IPS-18a (cell line): ENCODE results near the gene AQP12A.

Experiments
- H3K27ac ChIP-seq: one replicate; pipeline ENCODE4 v1.5.1; 2013; ENCODE audit warnings: low read length
- H3K27me3 ChIP-seq: one replicate; pipeline ENCODE4 v1.6.1; 2013; ENCODE audit warnings: mild to moderate bottlenecking, low read length; ENCODE audit not compliant: control insufficient read depth, insufficient read depth
- H3K36me3 ChIP-seq: one replicate; pipeline ENCODE4 v1.6.1; 2013; ENCODE audit warnings: low read depth, low read length; ENCODE audit not compliant: control insufficient read depth
- H3K4me1 ChIP-seq: one replicate; pipeline ENCODE4 v1.6.1; 2013; ENCODE audit warnings: low read depth, low read length; ENCODE audit not compliant: control insufficient read depth
- H3K4me3 ChIP-seq: one replicate; pipeline ENCODE4 v1.5.1; 2013; ENCODE audit warnings: low read length
- H3K9ac ChIP-seq: one replicate; pipeline ENCODE4 v1.6.1; 2013; ENCODE audit warnings: mild to moderate bottlenecking, low read length, moderate library complexity
- H3K9me3 ChIP-seq: one replicate; pipeline ENCODE4 v1.6.1; 2013; ENCODE audit warnings: low read depth, low read length; ENCODE audit not compliant: control insufficient read depth

AQP12A gene

DNA sequence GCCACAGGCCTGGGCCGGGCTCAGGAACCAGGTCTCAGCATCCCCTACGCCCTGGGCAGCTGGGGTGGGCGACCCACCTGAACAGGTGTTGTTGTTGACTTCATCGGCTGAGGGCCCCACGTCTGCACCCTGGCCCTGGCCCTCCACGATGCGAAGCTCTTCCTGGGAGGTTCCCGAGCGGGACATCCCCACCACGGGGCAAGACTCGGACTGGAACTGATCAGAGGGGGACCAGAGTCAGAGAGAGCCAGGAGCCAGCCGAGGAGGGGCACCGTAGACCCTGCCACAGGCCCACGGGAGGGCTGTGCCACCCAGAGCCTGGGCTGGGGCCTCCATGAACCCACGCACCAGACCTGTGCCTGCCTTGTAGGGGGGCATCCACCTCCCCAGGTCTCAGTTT is 54.3 kb downstream of the AQP12A start:
- Histone ChIP-seq H3K27me3 (no peaks in the 10 kb centered on the region), H3K4me1 (no peaks in the 10 kb centered on the region), H3K9ac (no peak overlapping the region), H3K27ac (no peak overlapping the region), H3K4me3 (no peak overlapping the region), H3K9me3 (no peaks in the 10 kb centered on the region), H3K36me3 (peaks cover 86% of the 10 kb centered on the region)

DNA sequence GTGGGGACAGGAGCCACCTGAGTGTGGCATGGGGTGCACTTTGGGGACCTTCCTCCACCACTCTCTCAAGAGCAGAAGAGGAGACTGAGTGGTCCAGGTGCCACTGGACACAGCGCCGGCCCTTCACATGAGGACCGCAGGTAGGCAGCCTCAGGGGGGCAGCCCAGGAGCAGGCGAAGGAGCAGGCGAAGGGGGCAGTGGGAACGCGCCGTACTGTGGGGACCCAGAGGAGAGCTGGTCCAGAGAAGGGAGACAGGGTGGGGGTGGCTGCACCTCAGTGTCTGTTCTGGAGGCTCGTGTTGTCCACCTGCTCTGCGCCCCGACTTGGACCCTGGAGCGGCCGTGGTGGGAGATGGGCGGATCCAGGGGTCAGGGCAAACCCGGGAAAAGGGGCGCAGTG is 55.0 kb downstream of the AQP12A start:
- Histone ChIP-seq H3K9ac (no peak overlapping the region), H3K9me3 (no peaks in the 10 kb centered on the region), H3K4me3 (no peak overlapping the region), H3K36me3 (peaks cover 80% of the 10 kb centered on the region), H3K27me3 (no peaks in the 10 kb centered on the region), H3K4me1 (no peaks in the 10 kb centered on the region), H3K27ac (no peak overlapping the region)

DNA sequence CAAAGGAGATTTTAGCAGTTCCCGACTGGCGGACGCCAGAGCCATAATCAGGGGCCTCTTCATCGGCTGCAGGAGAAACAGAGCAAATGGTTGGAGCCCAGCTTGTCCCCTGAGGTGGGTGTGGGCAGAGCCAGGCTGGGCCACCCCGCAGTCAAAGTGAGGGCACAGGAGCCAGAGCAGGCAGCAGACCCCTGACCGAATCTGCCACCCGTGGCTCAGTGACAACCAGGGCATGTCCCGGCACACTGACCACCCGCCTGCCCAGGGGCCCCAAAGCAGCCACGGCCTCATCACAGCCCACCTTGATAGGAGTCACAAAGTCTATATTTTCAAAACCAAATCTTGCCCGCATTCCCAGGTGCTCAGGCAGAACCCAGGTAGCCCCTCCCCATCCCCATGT is 55.6 kb downstream of the AQP12A start:
- Histone ChIP-seq H3K9me3 (no peaks in the 10 kb centered on the region), H3K27ac (no peak overlapping the region), H3K36me3 (peaks cover 76% of the 10 kb centered on the region)

More for the DNA sequence above, 55.6 kb downstream of the AQP12A start:
- Histone ChIP-seq H3K9ac (no peak overlapping the region), H3K4me1 (no peaks in the 10 kb centered on the region), H3K4me3 (no peak overlapping the region), H3K27me3 (no peaks in the 10 kb centered on the region)
